PC-9 (cell line): Measurements from ENCODE around the gene ADCY2. TPM values are rescaled to one million over a fixed set of nuclear protein-coding genes. Genes with fewer than 3 reads are reported as not detected.

Experiments
- BruUV-seq: library from RNA; stranded (reverse); fragments of 400-500 nt; replicated peaks from 2 replicates; lab custom pipeline; 2021; lab: Mats Ljungman, UMichigan
- CTCF ChIA-PET: fragments of 300-600 bp; sonication (Branson Sonifier 250); formaldehyde crosslinking; loops from one replicate; lab custom pipeline; 2022; ENCODE audit warnings: antibody characterized with exemption; lab: Charles Lee
- POLR2A ChIA-PET: fragments of 300-600 bp; sonication (Branson Sonifier 250); formaldehyde crosslinking; loops from one replicate; lab custom pipeline; 2022; ENCODE audit warnings: antibody characterized with exemption; ENCODE audit not compliant: unreplicated experiment; lab: Charles Lee
- DNase-seq, 2 experiments: peaks; one replicate each; pipeline versions ENCODE4 v3.0.0 to v3.0.0-alpha.2; 2015 to 2022; ENCODE audit warnings: mixed read lengths in 1 of 2
- H2AFZ ChIP-seq: fragments of 200-600 bp; sonication (generic); 2 replicates; pipeline ENCODE4 v1.8.1; 2017; ENCODE audit warnings: antibody characterized with exemption
- H3F3A ChIP-seq: fragments of 200-600 bp; sonication (generic); 2 replicates; pipeline ENCODE4 v1.8.1; 2017; ENCODE audit warnings: antibody characterized with exemption, mild to moderate bottlenecking, low read depth; ENCODE audit not compliant: insufficient read depth
- H3K27ac ChIP-seq: fragments of 200-600 bp; sonication (generic); 2 replicates; pipeline ENCODE4 v1.6.1; 2016; ENCODE audit warnings: mixed run types
- H3K27me3 ChIP-seq: fragments of 200-600 bp; sonication (generic); 2 replicates; pipeline ENCODE4 v1.6.1; 2016; ENCODE audit warnings: low read depth, mixed run types; ENCODE audit not compliant: insufficient read depth
- H3K36me3 ChIP-seq: fragments of 200-600 bp; sonication (generic); 2 replicates; pipeline ENCODE4 v1.6.1; 2016; ENCODE audit warnings: low read depth, mixed run types
- H3K4me1 ChIP-seq: fragments of 200-600 bp; sonication (generic); replicated peaks from 2 replicates; pipeline ENCODE4 v1.6.1; 2016; ENCODE audit warnings: mixed run types; ENCODE audit not compliant: insufficient read depth
- H3K4me2 ChIP-seq: fragments of 200-600 bp; sonication (generic); 2 replicates; pipeline ENCODE4 v1.6.1; 2017; ENCODE audit warnings: mixed run types
- H3K4me3 ChIP-seq: fragments of 200-600 bp; sonication (generic); 2 replicates; pipeline ENCODE4 v1.6.1; 2016; ENCODE audit warnings: mixed run types
- H3K79me2 ChIP-seq: fragments of 200-600 bp; sonication (generic); 2 replicates; pipeline ENCODE4 v1.6.1; 2017; ENCODE audit warnings: low read depth, mixed run types
- H3K9me2 ChIP-seq: fragments of 200-600 bp; sonication (generic); 2 replicates; pipeline ENCODE4 v1.8.1; 2017; ENCODE audit warnings: mild to moderate bottlenecking; ENCODE audit not compliant: insufficient read depth
- H3K9me3 ChIP-seq: fragments of 200-600 bp; sonication (generic); 2 replicates; pipeline ENCODE4 v1.8.1; 2016; ENCODE audit warnings: low read depth; ENCODE audit not compliant: insufficient read depth
- H4K20me1 ChIP-seq: fragments of 200-600 bp; sonication (generic); 2 replicates; pipeline ENCODE4 v1.8.1; 2017; ENCODE audit not compliant: insufficient read depth
- CTCF ChIP-seq: fragments of 200-600 bp; sonication (generic); conservative IDR thresholded peaks from 2 replicates; pipeline ENCODE4 v1.6.1; 2017; ENCODE audit warnings: mixed run types, antibody characterized with exemption, mild to moderate bottlenecking, moderate library complexity
- EZH2 ChIP-seq: fragments of 200-600 bp; sonication (generic); IDR thresholded peaks from 2 replicates; pipeline ENCODE4 v1.8.0; 2017; ENCODE audit warnings: antibody characterized with exemption, low read depth
- intact Hi-C: fragments of 100-400 bp; cut with micrococcal nuclease; formaldehyde crosslinking; loops from one replicate; pipeline ENCODE4 v1.10.0; 2022; ENCODE audit not compliant: unreplicated experiment
- total RNA-seq: library from RNA; stranded (reverse); gene quantifications from 2 replicates; pipeline ENCODE4 v1.2.3, GENCODE V29; 2021

ADCY2 gene
- total RNA-seq, 1 experiment from 2014 or later, result not detected

- no peaks in the 10 kb centered on the region for H3K9me2 ChIP-seq
- no peak for DNase-seq
These were observed 309.3 kb downstream of the ADCY2 start for GRCh38 chr5:7705261-7705660.

GRCh38 chr5:7705736-7706135 is 309.8 kb downstream of the ADCY2 start:
- TF ChIP-seq EZH2 (no peak), CTCF (no peak)
- peaks cover 48% of the 10 kb centered on the region for H3K27me3 ChIP-seq
- H3K4me3 ChIP-seq, result no peak overlapping the region
- H3K9me3 ChIP-seq, result no peaks in the 10 kb centered on the region
- no peaks in the 10 kb centered on the region for H3K4me1 ChIP-seq
- H3F3A ChIP-seq, result no peaks in the 10 kb centered on the region
- no peak overlapping the region for H2AFZ ChIP-seq
- H3K79me2 ChIP-seq, result no peaks in the 10 kb centered on the region
- H3K4me2 ChIP-seq, result no peak overlapping the region
- ChIA-PET CTCF (no interaction called here), POLR2A (no interaction called here)
- H3K36me3 ChIP-seq, result no peaks in the 10 kb centered on the region
- H3K27ac ChIP-seq, result no peak overlapping the region
- intact Hi-C loops, result no loop called here
- BruUV-seq, result no TSS peak
- no peaks in the 10 kb centered on the region for H3K9me2 ChIP-seq
- H4K20me1 ChIP-seq, result no peaks in the 10 kb centered on the region
- no peak for DNase-seq

More at GRCh38 chr5:7705261-7705660, 309.3 kb downstream of the ADCY2 start:
- Histone ChIP-seq H3K27ac (no peak overlapping the region), H4K20me1 (no peaks in the 10 kb centered on the region), H3K9me3 (no peaks in the 10 kb centered on the region), H2AFZ (no peak overlapping the region), H3K27me3 (peaks cover 48% of the 10 kb centered on the region), H3K36me3 (no peaks in the 10 kb centered on the region), H3K4me2 (no peak overlapping the region), H3K4me3 (no peak overlapping the region), H3K79me2 (no peaks in the 10 kb centered on the region), H3K4me1 (no peaks in the 10 kb centered on the region), H3F3A (no peaks in the 10 kb centered on the region)
- intact Hi-C loops, result no loop called here
- no TSS peak for BruUV-seq
- TF ChIP-seq CTCF (no peak), EZH2 (no peak)
- ChIA-PET CTCF (no interaction called here), POLR2A (no interaction called here)

- H2AFZ ChIP-seq, result no peak overlapping the region
- no peaks in the 10 kb centered on the region for H3F3A ChIP-seq
- no peak overlapping the region for H3K27ac ChIP-seq
- POLR2A ChIA-PET, result no interaction called here
- intact Hi-C loops, result no loop called here
- DNase-seq, result no peak
- no peaks in the 10 kb centered on the region for H3K36me3 ChIP-seq
- H3K9me2 ChIP-seq, result no peaks in the 10 kb centered on the region
- no peaks in the 10 kb centered on the region for H3K9me3 ChIP-seq
- peaks cover 51% of the 10 kb centered on the region for H3K27me3 ChIP-seq
- TF ChIP-seq EZH2 (no peak), CTCF (no peak)
- no peak overlapping the region for H3K4me2 ChIP-seq
- H3K4me1 ChIP-seq, result no peaks in the 10 kb centered on the region
- CTCF ChIA-PET, result no interaction called here
- H4K20me1 ChIP-seq, result no peaks in the 10 kb centered on the region
- H3K79me2 ChIP-seq, result no peaks in the 10 kb centered on the region
- no peak overlapping the region for H3K4me3 ChIP-seq
- no TSS peak for BruUV-seq
These were observed 310.3 kb downstream of the ADCY2 start for GRCh38 chr5:7706256-7706655.
